Measurements from ENCODE around the gene CNPY4.
"Not testable (repeated sequence)": the region's sequence is repeated elsewhere in the genome, so short reads cannot be mapped to it uniquely, and the experiment has no call there.

The CNPY4 gene

DNA sequence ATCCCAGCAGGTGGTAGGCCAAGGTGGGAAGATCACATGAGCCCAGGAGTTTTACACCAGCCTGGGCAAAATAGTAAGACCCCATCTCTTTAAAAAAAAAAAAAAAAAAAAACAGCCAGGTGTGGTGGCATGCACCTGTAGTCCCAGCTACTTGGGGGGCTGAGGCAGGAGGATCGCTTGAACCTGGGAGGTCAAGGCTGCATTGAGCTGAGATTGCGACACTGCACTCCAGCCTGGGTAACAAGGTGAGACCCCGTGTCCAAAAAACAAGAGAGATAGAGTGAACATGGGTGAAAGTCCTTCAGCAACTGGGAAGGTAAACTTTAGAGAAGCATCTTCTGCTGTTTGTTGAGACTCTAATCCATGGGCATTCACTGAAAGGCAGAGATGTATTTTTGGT, 23.0 kb downstream of the CNPY4 start:
- H3K27ac ChIP-seq (ENCODE audit: low read depth in 2 of 2, low read length in 2 of 2), result peak overlapping the region; percentile 59 to 92

DNA sequence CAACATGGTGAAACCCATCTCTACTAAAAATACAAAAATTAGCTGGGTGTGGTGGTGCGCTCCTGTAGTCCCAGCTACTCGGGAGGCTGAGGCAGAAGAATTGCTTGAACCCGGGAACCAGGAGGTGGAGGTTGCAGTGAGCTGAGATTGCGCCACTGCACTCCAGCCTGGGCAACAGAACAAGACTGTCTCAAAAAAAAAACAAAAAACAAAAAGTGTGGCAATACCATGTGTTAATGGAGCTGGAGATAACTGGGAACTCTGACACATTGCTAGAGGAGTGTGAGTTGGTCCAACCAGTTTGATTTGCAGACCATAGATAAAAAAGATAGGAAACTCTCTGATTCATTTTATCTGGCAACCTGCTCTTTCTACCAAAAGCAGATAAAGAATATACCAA, 26.9 kb downstream of the CNPY4 start:
- not testable (repeated sequence) for H3K4me3 ChIP-seq (ENCODE audit: low read length in 2 of 2); H3K27ac ChIP-seq (ENCODE audit: low read depth in 2 of 2, low read length in 2 of 2); H3K36me3 ChIP-seq (ENCODE audit: control insufficient read depth in 2 of 2, insufficient read depth in 2 of 2, low read length in 2 of 2); H3K9ac ChIP-seq (ENCODE audit: low read depth in 1 of 2, low read length in 2 of 2); H3K27me3 ChIP-seq (ENCODE audit: control insufficient read depth in 2 of 2, insufficient read depth in 2 of 2, low read length in 2 of 2); H3K9me3 ChIP-seq (ENCODE audit: control insufficient read depth in 2 of 2, low read length in 2 of 2)
- peaks cover 15 to 19% of the 10 kb centered on the region in 2 donors for H3K4me1 ChIP-seq (ENCODE audit: control insufficient read depth in 2 of 2, insufficient read depth in 2 of 2, low read length in 2 of 2)

More for the DNA sequence above, 23.0 kb downstream of the CNPY4 start:
- Histone ChIP-seq H3K36me3 (ENCODE audit: control insufficient read depth in 2 of 2, insufficient read depth in 2 of 2, low read length in 2 of 2) (no peaks in the 10 kb centered on the region), H3K27me3 (ENCODE audit: control insufficient read depth in 2 of 2, insufficient read depth in 2 of 2, low read length in 2 of 2) (no peaks in the 10 kb centered on the region), H3K9me3 (ENCODE audit: control insufficient read depth in 2 of 2, low read length in 2 of 2) (no peaks in the 10 kb centered on the region), H3K4me1 (ENCODE audit: control insufficient read depth in 2 of 2, insufficient read depth in 2 of 2, low read length in 2 of 2) (peaks cover 15 to 18% of the 10 kb centered on the region in 2 donors), H3K9ac (ENCODE audit: low read depth in 1 of 2, low read length in 2 of 2) (no peak overlapping the region), H3K4me3 (ENCODE audit: low read length in 2 of 2) (no peak overlapping the region)

DNA sequence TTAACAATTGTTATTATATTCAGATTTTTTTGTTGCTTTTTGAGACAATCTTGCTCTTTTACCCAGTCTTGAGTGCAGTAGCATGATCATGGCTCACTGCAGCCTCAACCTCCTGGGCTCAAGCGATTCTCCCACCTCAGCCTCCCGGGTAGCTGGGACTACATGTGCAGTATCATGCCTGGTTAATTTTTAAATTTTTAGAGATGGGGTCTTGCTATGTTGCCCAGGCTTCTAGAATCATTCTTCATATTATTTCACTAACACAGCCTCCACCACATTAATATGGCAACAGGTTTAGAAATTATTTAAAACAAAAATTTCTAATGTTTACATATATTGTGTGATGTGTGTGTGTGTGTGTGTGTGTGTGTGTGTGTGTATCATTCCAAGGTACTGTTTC, 27.8 kb downstream of the CNPY4 start:
- H3K9me3 ChIP-seq (ENCODE audit: control insufficient read depth in 2 of 2, low read length in 2 of 2), result no peaks in the 10 kb centered on the region

DNA sequence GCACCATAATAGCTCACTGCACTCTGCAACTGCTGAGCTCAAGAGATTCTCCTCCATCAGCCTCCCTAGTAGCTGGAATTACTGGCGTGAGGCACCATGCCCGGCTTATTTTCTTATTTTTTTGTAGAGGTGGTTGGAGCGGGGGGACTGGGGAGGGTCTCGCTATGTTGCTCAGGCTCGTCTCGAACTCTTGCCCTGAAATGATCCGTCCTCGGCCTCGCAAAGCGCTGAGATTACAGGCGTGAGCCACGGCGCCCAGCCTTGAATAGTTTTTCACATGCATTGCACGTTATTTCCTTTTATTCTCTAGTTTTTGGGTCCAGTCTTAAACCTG, 28.8 kb downstream of the CNPY4 start:
- Histone ChIP-seq H3K9ac (ENCODE audit: low read depth in 1 of 2, low read length in 2 of 2) (peak overlapping the region; percentile 77 to 99), H3K4me3 (ENCODE audit: low read length in 2 of 2) (peak overlapping the region; percentile 94 to 100), H3K4me1 (ENCODE audit: control insufficient read depth in 2 of 2, insufficient read depth in 2 of 2, low read length in 2 of 2) (peaks cover 17 to 25% of the 10 kb centered on the region in 2 donors), H3K27me3 (ENCODE audit: control insufficient read depth in 2 of 2, insufficient read depth in 2 of 2, low read length in 2 of 2) (no peaks in the 10 kb centered on the region), H3K9me3 (ENCODE audit: control insufficient read depth in 2 of 2, low read length in 2 of 2) (no peaks in the 10 kb centered on the region), H3K27ac (ENCODE audit: low read depth in 2 of 2, low read length in 2 of 2) (peak overlapping the region; percentile 77 to 90), H3K36me3 (ENCODE audit: control insufficient read depth in 2 of 2, insufficient read depth in 2 of 2, low read length in 2 of 2) (peaks cover 0 to 5% of the 10 kb centered on the region in 2 donors)

More for the DNA sequence above, 27.8 kb downstream of the CNPY4 start:
- Histone ChIP-seq H3K4me3 (ENCODE audit: low read length in 2 of 2) (no peak overlapping the region), H3K36me3 (ENCODE audit: control insufficient read depth in 2 of 2, insufficient read depth in 2 of 2, low read length in 2 of 2) (peaks cover 0 to under 1% of the 10 kb centered on the region in 2 donors), H3K4me1 (ENCODE audit: control insufficient read depth in 2 of 2, insufficient read depth in 2 of 2, low read length in 2 of 2) (peaks cover 19 to 20% of the 10 kb centered on the region in 2 donors), H3K27me3 (ENCODE audit: control insufficient read depth in 2 of 2, insufficient read depth in 2 of 2, low read length in 2 of 2) (no peaks in the 10 kb centered on the region), H3K27ac (ENCODE audit: low read depth in 2 of 2, low read length in 2 of 2) (no peak overlapping the region), H3K9ac (ENCODE audit: low read depth in 1 of 2, low read length in 2 of 2) (no peak overlapping the region)

DNA sequence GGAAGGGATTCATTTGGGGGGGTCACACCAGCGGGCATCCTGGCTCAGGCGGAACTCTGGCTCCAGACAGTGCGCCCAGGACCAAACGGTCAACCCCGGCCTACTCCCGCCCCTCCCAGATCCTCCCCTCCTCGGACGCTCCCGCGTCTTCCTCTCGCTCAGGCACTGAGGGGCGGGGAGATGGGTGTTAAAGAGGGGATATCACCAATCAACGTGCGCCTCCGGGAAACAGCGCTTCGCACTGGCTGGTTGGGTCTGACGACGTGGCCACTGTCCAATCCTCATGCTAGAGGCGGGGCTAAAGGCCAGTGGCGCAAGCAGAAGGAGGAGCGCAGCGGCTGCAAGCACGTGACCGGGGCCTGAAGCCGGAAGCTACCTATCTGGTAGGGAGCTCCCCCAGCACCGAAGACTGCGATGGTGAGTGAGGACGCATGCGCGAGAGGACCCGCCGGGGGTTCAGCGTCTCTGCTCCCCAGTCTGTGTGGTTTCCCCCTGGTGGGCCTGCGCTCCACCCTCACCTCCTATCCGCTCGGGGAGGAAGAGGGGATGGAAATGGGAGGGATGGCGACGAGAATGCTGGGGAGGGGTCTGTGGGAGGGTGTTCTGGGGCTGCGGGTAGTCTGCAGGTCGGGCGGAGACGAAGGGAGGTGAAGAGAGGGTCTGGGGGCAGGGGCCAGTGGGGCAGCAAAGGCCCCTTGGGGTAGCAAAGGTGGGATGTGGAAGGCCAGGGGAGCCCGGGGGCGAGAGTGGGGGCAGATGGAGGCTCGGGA, 29.3 kb downstream of the CNPY4 start, which contains the start of gene LAMTOR4:
Gene LAMTOR4, plus strand, starts transcription at position 360 of the 770 bp plus-strand sequence. Its CDS starts 55 bp downstream, at position 415.
- peak within 1 kb of the TSS; percentile 86 to 91 for H3K27ac ChIP-seq (ENCODE audit: low read depth in 2 of 2, low read length in 2 of 2)
- peak within 1 kb of the TSS; percentile 95 to 99 for H3K9ac ChIP-seq (ENCODE audit: low read depth in 1 of 2, low read length in 2 of 2)
- H3K4me3 ChIP-seq (ENCODE audit: low read length in 2 of 2), result peak within 1 kb of the TSS; percentile 94 to 100
- no peaks in the 10 kb centered on the region for H3K9me3 ChIP-seq (ENCODE audit: control insufficient read depth in 2 of 2, low read length in 2 of 2)
- H3K4me1 ChIP-seq (ENCODE audit: control insufficient read depth in 2 of 2, insufficient read depth in 2 of 2, low read length in 2 of 2), result peaks cover 22 to 30% of the 10 kb centered on the region in 2 donors
- no peaks in the 10 kb centered on the region for H3K27me3 ChIP-seq (ENCODE audit: control insufficient read depth in 2 of 2, insufficient read depth in 2 of 2, low read length in 2 of 2)
- H3K36me3 ChIP-seq (ENCODE audit: control insufficient read depth in 2 of 2, insufficient read depth in 2 of 2, low read length in 2 of 2), result peaks cover 2 to 5% of the 10 kb centered on the region in 2 donors

DNA sequence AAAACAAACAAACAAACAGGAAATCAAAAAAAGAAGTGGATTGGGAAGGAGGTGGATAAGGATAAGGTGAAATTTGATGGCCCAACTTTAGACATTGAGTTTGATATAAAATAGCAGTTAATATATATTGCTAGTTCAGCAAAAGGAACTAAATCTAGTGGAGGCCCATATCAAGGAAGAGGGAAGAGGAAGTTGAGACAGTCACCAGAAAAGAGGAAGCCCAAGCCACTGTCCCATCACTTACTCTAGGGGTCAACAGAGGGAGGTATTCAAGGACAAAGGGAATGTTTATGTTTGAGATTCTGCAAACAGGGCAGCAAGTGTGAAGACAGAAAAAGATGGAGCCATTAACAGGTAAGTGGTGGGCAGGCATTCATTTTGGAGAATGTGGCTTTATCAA, 33.0 kb downstream of the CNPY4 start:
- H3K9me3 ChIP-seq (ENCODE audit: control insufficient read depth in 2 of 2, low read length in 2 of 2), result no peaks in the 10 kb centered on the region
- peak overlapping the region in 1 of 2 donors; percentile 17 for H3K9ac ChIP-seq (ENCODE audit: low read depth in 1 of 2, low read length in 2 of 2)
- H3K4me1 ChIP-seq (ENCODE audit: control insufficient read depth in 2 of 2, insufficient read depth in 2 of 2, low read length in 2 of 2), result peaks cover 58 to 66% of the 10 kb centered on the region in 2 donors
- no peaks in the 10 kb centered on the region for H3K27me3 ChIP-seq (ENCODE audit: control insufficient read depth in 2 of 2, insufficient read depth in 2 of 2, low read length in 2 of 2)
- H3K4me3 ChIP-seq (ENCODE audit: low read length in 2 of 2), result no peak overlapping the region
- peaks cover 20% of the 10 kb centered on the region in 2 donors for H3K36me3 ChIP-seq (ENCODE audit: control insufficient read depth in 2 of 2, insufficient read depth in 2 of 2, low read length in 2 of 2)
- H3K27ac ChIP-seq (ENCODE audit: low read depth in 2 of 2, low read length in 2 of 2), result peak overlapping the region; percentile 10 to 96

DNA sequence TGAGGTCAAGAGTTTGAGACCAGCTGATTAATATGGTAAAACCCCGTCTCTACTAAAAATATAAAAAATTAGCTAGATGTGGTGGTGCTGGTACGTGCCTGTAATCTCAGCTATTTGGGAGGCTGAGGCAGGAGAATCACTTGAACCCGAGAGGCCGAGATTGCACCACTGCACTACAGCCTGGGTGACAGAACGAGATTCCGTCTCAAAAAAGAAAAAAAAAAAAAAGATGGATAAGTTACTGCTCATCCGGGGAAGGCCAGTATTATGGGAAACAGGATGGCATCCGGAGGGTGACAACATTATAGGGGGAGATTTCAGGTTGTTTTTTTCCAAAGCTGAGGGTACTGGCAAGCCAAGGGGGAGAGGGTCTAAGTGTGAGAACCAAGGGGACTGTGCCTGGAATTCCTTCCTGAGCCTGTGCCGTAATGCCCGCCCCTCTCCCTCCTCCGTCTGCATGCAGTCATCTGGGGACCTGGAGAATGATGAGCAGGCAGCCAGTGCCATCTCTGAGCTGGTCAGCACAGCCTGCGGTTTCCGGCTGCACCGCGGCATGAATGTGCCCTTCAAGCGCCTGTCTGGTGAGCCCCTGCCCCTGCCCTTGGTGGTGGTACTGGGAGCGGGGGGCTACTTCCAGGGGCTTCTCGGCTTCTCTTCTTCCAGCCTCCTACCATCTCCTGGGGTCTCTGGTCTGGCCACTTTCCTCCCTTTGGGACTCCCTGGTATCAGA, 33.7 kb downstream of the CNPY4 start:
- Histone ChIP-seq H3K36me3 (ENCODE audit: control insufficient read depth in 2 of 2, insufficient read depth in 2 of 2, low read length in 2 of 2) (peaks cover 20% of the 10 kb centered on the region in 2 donors), H3K9me3 (ENCODE audit: control insufficient read depth in 2 of 2, low read length in 2 of 2) (no peaks in the 10 kb centered on the region), H3K27me3 (ENCODE audit: control insufficient read depth in 2 of 2, insufficient read depth in 2 of 2, low read length in 2 of 2) (no peaks in the 10 kb centered on the region), H3K27ac (ENCODE audit: low read depth in 2 of 2, low read length in 2 of 2) (peak overlapping the region; percentile 96 to 97), H3K9ac (ENCODE audit: low read depth in 1 of 2, low read length in 2 of 2) (no peak overlapping the region), H3K4me3 (ENCODE audit: low read length in 2 of 2) (peak overlapping the region in 1 of 2 donors; percentile 13), H3K4me1 (ENCODE audit: control insufficient read depth in 2 of 2, insufficient read depth in 2 of 2, low read length in 2 of 2) (peaks cover 61 to 70% of the 10 kb centered on the region in 2 donors)

DNA sequence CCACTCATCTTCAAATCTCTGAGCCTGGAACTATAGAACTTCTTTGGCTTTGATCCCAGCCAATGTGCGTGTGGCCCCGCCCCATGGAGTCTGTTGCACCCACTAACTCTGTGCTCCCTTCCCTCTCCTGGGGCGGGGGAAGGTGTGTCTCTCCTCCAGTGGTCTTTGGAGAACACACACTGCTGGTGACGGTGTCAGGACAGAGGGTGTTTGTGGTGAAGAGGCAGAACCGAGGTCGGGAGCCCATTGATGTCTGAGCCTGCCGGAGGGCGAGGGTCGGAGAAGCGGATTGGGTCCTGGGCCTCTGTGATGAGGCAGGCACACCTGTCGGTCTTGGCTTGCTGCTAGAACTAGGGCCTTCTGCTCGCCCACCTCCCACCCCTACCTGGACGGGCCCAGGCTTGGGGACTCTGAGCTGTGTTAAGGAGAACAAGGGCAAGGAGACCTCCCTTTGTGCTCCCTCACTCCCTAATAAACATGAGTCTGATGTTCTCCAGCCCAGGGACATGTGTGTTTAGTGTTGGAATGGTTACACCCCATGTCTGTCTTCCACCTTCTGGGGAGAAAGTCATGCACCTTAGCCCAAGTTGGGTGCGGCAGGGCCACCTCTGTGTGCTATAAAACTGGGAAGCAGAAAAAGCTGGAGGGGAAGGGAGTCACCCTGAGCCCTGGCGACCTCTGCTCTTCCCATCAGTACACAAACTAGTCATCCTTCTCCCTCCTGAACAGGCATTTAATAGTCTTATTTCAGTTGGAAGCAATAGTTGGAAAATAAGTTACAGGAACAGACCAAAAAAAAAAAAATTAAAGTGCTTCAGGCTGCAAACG, 34.5 kb downstream of the CNPY4 start:
- Histone ChIP-seq H3K4me1 (ENCODE audit: control insufficient read depth in 2 of 2, insufficient read depth in 2 of 2, low read length in 2 of 2) (peaks cover 63 to 70% of the 10 kb centered on the region in 2 donors), H3K9ac (ENCODE audit: low read depth in 1 of 2, low read length in 2 of 2) (peak overlapping the region; percentile 52 to 70), H3K27ac (ENCODE audit: low read depth in 2 of 2, low read length in 2 of 2) (peak overlapping the region; percentile 96 to 97), H3K36me3 (ENCODE audit: control insufficient read depth in 2 of 2, insufficient read depth in 2 of 2, low read length in 2 of 2) (peaks cover 20% of the 10 kb centered on the region in 2 donors), H3K4me3 (ENCODE audit: low read length in 2 of 2) (peak overlapping the region; percentile 48 to 54), H3K9me3 (ENCODE audit: control insufficient read depth in 2 of 2, low read length in 2 of 2) (no peaks in the 10 kb centered on the region), H3K27me3 (ENCODE audit: control insufficient read depth in 2 of 2, insufficient read depth in 2 of 2, low read length in 2 of 2) (no peaks in the 10 kb centered on the region)

DNA sequence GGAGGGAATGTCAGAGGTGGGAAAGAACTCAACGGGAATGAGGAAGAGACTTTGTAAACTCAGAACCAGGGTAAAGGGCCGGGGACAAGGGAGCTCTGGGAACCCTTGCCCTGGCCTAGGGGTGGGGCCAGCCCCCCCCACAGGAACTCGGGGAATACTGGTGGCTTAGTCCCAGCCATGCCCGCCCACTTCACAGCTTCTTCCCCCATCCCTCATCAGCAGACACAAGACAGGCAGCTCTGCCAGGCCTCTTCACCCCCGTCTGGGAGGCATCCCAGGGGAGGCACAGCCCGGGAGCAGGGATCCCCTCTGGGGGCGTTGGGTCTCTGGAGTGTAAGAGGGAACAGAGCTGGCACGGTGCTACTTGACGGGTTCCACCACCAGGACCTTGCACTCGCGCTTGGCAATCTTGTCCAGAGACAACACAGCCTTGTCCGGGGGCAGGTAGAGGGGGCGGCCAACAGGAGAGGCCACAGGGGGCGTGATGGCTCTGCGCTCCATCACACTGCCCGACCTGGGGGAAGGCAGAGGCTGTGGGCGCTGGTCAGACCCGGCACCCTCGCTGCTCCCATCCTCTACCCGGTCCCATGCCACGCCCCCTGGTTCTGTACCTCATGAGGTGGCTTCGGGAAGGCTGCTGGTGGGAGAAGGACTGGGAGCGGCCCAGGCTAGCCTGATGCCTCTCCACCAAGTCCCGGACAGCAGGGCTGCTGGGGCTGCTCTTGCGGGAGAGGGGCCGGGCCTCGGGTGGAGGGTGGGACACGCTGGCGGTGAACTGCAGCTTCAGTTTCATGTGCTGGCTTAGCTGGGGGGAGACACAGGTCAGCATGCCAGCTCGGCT, 35.4 kb downstream of the CNPY4 start:
- peak overlapping the region; percentile 96 to 97 for H3K27ac ChIP-seq (ENCODE audit: low read depth in 2 of 2, low read length in 2 of 2)
- peaks cover 66 to 68% of the 10 kb centered on the region in 2 donors for H3K4me1 ChIP-seq (ENCODE audit: control insufficient read depth in 2 of 2, insufficient read depth in 2 of 2, low read length in 2 of 2)
- no peaks in the 10 kb centered on the region for H3K27me3 ChIP-seq (ENCODE audit: control insufficient read depth in 2 of 2, insufficient read depth in 2 of 2, low read length in 2 of 2)
- peak overlapping the region in 1 of 2 donors; percentile 35 for H3K4me3 ChIP-seq (ENCODE audit: low read length in 2 of 2)
- H3K9ac ChIP-seq (ENCODE audit: low read depth in 1 of 2, low read length in 2 of 2), result peak overlapping the region in 1 of 2 donors; percentile 70
- H3K36me3 ChIP-seq (ENCODE audit: control insufficient read depth in 2 of 2, insufficient read depth in 2 of 2, low read length in 2 of 2), result peaks cover 20% of the 10 kb centered on the region in 2 donors
- H3K9me3 ChIP-seq (ENCODE audit: control insufficient read depth in 2 of 2, low read length in 2 of 2), result no peaks in the 10 kb centered on the region
